GM12878 (cell line): ENCODE results near the gene TCOF1. TPM values are rescaled to one million over a fixed set of nuclear protein-coding genes. Genes with fewer than 3 reads are reported as not detected.

Experiments used
- BMI1 ChIP-seq: fragments of 450-650 bp; IDR thresholded peaks from 2 replicates; pipeline ENCODE4 v1.6.1; 2016; ENCODE audit warnings: mild to moderate bottlenecking, moderate library complexity, borderline replicate concordance
- CBX3 ChIP-seq: fragments of 200-600 bp; sonication (generic); IDR thresholded peaks from 2 replicates; pipeline ENCODE4 v1.6.1; 2016; ENCODE audit warnings: low read depth, borderline replicate concordance
- CUX1 ChIP-seq: IDR thresholded peaks from 2 replicates; pipeline ENCODE4 v1.6.1; 2012; ENCODE audit warnings: improper control_type of control experiment, low read depth, low read length; ENCODE audit not compliant: insufficient replicate concordance
- ELK1 ChIP-seq: IDR thresholded peaks from 2 replicates; pipeline ENCODE4 v1.6.1; 2012; ENCODE audit warnings: low read depth, low read length, improper control_type of control experiment
- ESRRA ChIP-seq: IDR thresholded peaks from 2 replicates; pipeline ENCODE4 v1.6.1; 2012; ENCODE audit warnings: mild to moderate bottlenecking, low read length, improper control_type of control experiment
- FOS ChIP-seq: IDR thresholded peaks from 3 replicates; pipeline ENCODE4 v1.6.1; 2011; ENCODE audit warnings: borderline replicate concordance; ENCODE audit not compliant: insufficient read length; ENCODE audit errors: extremely low read depth
- IKZF1 ChIP-seq: fragments of 450-650 bp; conservative IDR thresholded peaks from 2 replicates; pipeline ENCODE4 v1.6.1; 2017; ENCODE audit warnings: antibody characterized with exemption, mild to moderate bottlenecking
- JUND ChIP-seq: IDR thresholded peaks from 2 replicates; pipeline ENCODE4 v1.6.1; 2012; ENCODE audit warnings: low read depth, mild to moderate bottlenecking, low read length, improper control_type of control experiment, moderate library complexity
- MEF2A ChIP-seq: IDR thresholded peaks from 2 replicates; pipeline ENCODE4 v1.6.1; 2011; ENCODE audit warnings: low read depth, mild to moderate bottlenecking, low read length, moderate library complexity; ENCODE audit not compliant: insufficient read depth
- MTA3 ChIP-seq: IDR thresholded peaks from 2 replicates; pipeline ENCODE4 v1.6.1; 2012; ENCODE audit warnings: low read length, inconsistent platforms, borderline replicate concordance
- MYB ChIP-seq: fragments of 150-350 bp; IDR thresholded peaks from 2 replicates; pipeline ENCODE4 v1.6.1; 2014; ENCODE audit warnings: mild to moderate bottlenecking, low read depth, low read length, borderline replicate concordance
- NBN ChIP-seq: fragments of 450-650 bp; IDR thresholded peaks from 2 replicates; pipeline ENCODE4 v1.6.1; 2016
- SMAD1 ChIP-seq: fragments of 450-650 bp; IDR thresholded peaks from 2 replicates; pipeline ENCODE4 v1.6.1; 2018; ENCODE audit warnings: mild to moderate bottlenecking, low read depth; ENCODE audit not compliant: partially characterized antibody
- SREBF2 ChIP-seq: IDR thresholded peaks from 2 replicates; pipeline ENCODE4 v1.6.1; 2012; ENCODE audit warnings: mild to moderate bottlenecking, low read length
- SRF ChIP-seq, 2 experiments: IDR thresholded peaks; 2 replicates each; pipeline ENCODE4 v1.6.1; 2011; ENCODE audit warnings: low read depth in 2 of 2, low read length in 2 of 2, mild to moderate bottlenecking in 1 of 2, moderate library complexity in 1 of 2
- STAT1 ChIP-seq: fragments of 450-650 bp; conservative IDR thresholded peaks from 2 replicates; pipeline ENCODE4 v1.6.1; 2014; ENCODE audit warnings: antibody characterized with exemption, mild to moderate bottlenecking
- STAT3 ChIP-seq: IDR thresholded peaks from 2 replicates; pipeline ENCODE4 v1.6.1; 2011; ENCODE audit warnings: low read depth, low read length, improper control_type of control experiment
- TCF3 ChIP-seq: IDR thresholded peaks from 2 replicates; pipeline ENCODE4 v1.6.1; 2012; ENCODE audit warnings: low read depth, mild to moderate bottlenecking, low read length, borderline replicate concordance; ENCODE audit not compliant: insufficient read depth
- TCF7 ChIP-seq: IDR thresholded peaks from 2 replicates; pipeline ENCODE4 v1.6.1; 2014; ENCODE audit warnings: antibody characterized with exemption, borderline replicate concordance
- USF1 ChIP-seq: IDR thresholded peaks from 2 replicates; pipeline ENCODE4 v1.6.1; 2011; ENCODE audit warnings: borderline replicate concordance, low read depth, mild to moderate bottlenecking, moderate library complexity, mixed read lengths, low read length; ENCODE audit not compliant: insufficient read depth; ENCODE audit errors: extremely low read length
- ZBTB33 ChIP-seq: fragments of 450-650 bp; IDR thresholded peaks from 2 replicates; pipeline ENCODE4 v1.6.1; 2017; ENCODE audit warnings: mild to moderate bottlenecking
- polyA plus RNA-seq, 11 experiments: library from polyadenylated mRNA; depleted of rRNA in 4 of 11; unstranded in 6 of 11; stranded (reverse) in 5 of 11; fragments of >200 nt; fragmentation: Nextera tagmentation in 4 of 11; fragmentation: Illumina TruSeq in 1 of 11; extraction: Ambion mirVana in 4 of 11; extraction: Trizol in 1 of 11; gene quantifications; 1 replicate in 1 of 11; 2 replicates in 10 of 11; pipeline versions ENCODE4 v1.2.1 to v1.2.3, GENCODE V29; 2011 to 2016; ENCODE audit warnings: inconsistent platforms in 2 of 11, missing spikeins in 2 of 11, low read depth in 1 of 11
- total RNA-seq, 4 experiments: library from RNA; depleted of rRNA in 3 of 4; stranded (reverse); fragments of >200 nt in 3 of 4; fragmentation: Illumina TruSeq in 1 of 4; extraction: Trizol in 1 of 4; gene quantifications; 2 replicates each; pipeline versions ENCODE4 v1.2.1 to v1.2.3, GENCODE V29; 2013 to 2021

The TCOF1 gene
- total and polyA plus RNA-seq, 10 of the 15 experiments (the other 5 are each of a cell fraction or from before 2014, with no cell fraction given), result 8.7 to 83.9 (median 38.9) TPM

DNA sequence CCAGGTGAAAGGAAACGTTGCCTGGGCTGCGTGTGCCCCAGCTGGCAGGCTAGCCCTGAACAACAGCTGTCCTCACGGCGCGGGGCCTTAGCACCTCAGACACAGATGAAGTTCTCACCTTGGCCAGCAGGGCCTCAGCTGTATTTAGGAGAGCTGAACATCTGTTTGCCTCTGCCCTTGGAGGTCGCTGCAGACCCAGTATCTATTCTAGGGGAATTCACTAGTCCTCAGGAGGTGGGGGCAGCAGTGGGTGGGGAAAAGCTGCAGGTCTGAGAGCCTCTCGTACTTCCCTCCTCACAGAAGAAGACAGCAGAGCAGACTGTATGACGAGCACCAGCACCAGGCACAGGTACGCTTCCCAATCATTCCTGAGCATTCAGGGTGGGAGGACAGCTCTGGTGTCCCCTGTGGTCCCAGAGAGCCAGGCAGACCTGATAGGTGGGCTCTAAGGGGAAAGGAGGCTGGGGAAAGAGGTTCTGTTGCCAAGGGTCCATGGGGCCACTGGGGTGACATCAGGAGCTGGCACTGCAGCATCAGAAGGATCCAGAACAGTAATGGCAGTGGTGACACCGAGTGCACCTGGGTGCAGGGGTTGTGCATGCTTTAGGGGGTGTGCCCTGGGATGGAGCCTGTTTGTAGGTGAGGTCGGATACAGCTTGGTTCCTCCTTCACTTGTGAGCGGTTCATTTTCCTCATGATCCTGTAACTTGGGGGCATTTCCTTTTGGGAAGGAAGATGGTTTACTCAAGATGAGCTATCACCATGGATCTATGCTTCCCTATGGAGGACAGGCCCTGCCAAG lies 41.4 kb downstream of the TCOF1 start (continued):
- no peak for TF ChIP-seq CUX1
- no peak for TF ChIP-seq STAT3
- no peak for TF ChIP-seq CBX3
- no peak for TF ChIP-seq USF1
- 0 out of 2 replicates have a peak, but pooled peaks have one; percentile 22 for TF ChIP-seq IKZF1
- TF ChIP-seq ZBTB33, result no peak
- no peak for TF ChIP-seq SMAD1
- TF ChIP-seq MYB, result no peak
- 0 out of 4 replicates have a peak, but pooled peaks of 1 of the 2 experiments have one; percentile 4 for TF ChIP-seq SRF (IDR thresholded peaks at IDR 0.05; ENCODE audit: low read depth in 2 of 2, low read length in 2 of 2)
- no peak for TF ChIP-seq STAT1
- TF ChIP-seq FOS, result no peak
- TF ChIP-seq TCF7, result no peak
- no peak for TF ChIP-seq MTA3
- no peak for TF ChIP-seq ESRRA
- no peak for TF ChIP-seq ELK1
- TF ChIP-seq NBN, result no peak
- TF ChIP-seq TCF3, result peak; percentile 71; the same call in 1 of the 2 replicates
- no peak for TF ChIP-seq JUND
- TF ChIP-seq SREBF2, result no peak
- TF ChIP-seq BMI1, result no peak
- 0 out of 2 replicates have a peak, but pooled peaks have one; percentile 50 for TF ChIP-seq MEF2A
